Brain microvascular endothelial cell (primary cell): Measurements from ENCODE around the gene TEX47.

Experiments used
- DNase-seq: peaks from one replicate; pipeline ENCODE4 v3.0.0-alpha.2; 2020
- H3K27ac ChIP-seq: fragments of 250-450 bp; sonication (Bioruptor Pico); 2 replicates; pipeline ENCODE4 v1.5.1; 2020; ENCODE audit warnings: mild to moderate bottlenecking, moderate library complexity
- H3K27me3 ChIP-seq: fragments of 250-450 bp; sonication (Bioruptor Pico); replicated peaks from 2 replicates; pipeline ENCODE4 v1.5.1; 2020; ENCODE audit warnings: mild to moderate bottlenecking
- H3K36me3 ChIP-seq: fragments of 250-450 bp; sonication (Bioruptor Pico); replicated peaks from 2 replicates; pipeline ENCODE4 v1.5.1; 2020; ENCODE audit warnings: mild to moderate bottlenecking
- H3K4me3 ChIP-seq: 2 replicates; pipeline ENCODE4 v1.5.1; 2011; ENCODE audit warnings: low read depth, mild to moderate bottlenecking, control low read depth, low read length, moderate library complexity
- CTCF ChIP-seq: IDR thresholded peaks from 2 replicates; pipeline ENCODE4 v1.5.1; 2011; ENCODE audit warnings: low read depth, mild to moderate bottlenecking, moderate library complexity, low read length, control low read depth, inconsistent platforms; ENCODE audit errors: missing control alignments
- in situ Hi-C: cut with HindIII; loops from 2 replicates; pipeline ENCODE4 v1.10.0; 2017; ENCODE audit warnings: low sequenced_read_pairs, low pct_ligation_motif_present

Gene TEX47

GRCh38 chr7:88787777-88788176, 7.8 kb downstream of the TEX47 start:
- in situ Hi-C loops = no loop called here
- Histone ChIP-seq H3K27ac (no peak overlapping the region), H3K4me3 (no peak overlapping the region), H3K36me3 (no peaks in the 10 kb centered on the region), H3K27me3 (no peaks in the 10 kb centered on the region)
- DNase-seq = no peak
- no peak for TF ChIP-seq CTCF

GRCh38 chr7:88775838-88776237, 19.7 kb downstream of the TEX47 start:
- H3K27ac ChIP-seq = no peak overlapping the region
- no peaks in the 10 kb centered on the region for H3K27me3 ChIP-seq
- TF ChIP-seq CTCF = no peak
- no peak overlapping the region for H3K4me3 ChIP-seq
- DNase-seq = no peak
- no peaks in the 10 kb centered on the region for H3K36me3 ChIP-seq
- in situ Hi-C loops = no loop called here

DNA sequence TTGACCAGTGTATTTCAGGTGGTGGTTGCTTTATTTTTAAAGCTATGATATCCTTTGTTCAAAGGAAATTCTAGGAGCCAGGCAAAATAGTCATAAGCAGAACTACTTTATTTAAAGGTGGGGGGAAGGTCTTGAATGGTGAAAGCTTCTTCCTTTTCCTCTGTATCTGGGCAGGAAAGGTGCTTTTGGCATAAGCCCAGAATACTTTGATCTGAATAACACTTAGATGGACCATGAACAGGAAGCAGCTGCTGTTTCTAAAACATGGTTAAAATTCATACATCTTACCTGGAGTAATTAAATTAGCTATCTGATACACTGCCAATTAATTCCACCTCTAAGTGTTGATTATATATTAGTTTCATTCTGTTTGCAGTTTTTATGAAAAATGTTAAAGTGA, 22.8 kb downstream of the TEX47 start:
- TF ChIP-seq CTCF = no peak
- no peak for DNase-seq
- Histone ChIP-seq H3K36me3 (no peaks in the 10 kb centered on the region), H3K27ac (no peak overlapping the region), H3K27me3 (no peaks in the 10 kb centered on the region), H3K4me3 (no peak overlapping the region)
- in situ Hi-C loops = no loop called here

GRCh38 chr7:88771417-88771816, 24.1 kb downstream of the TEX47 start:
- in situ Hi-C loops = no loop called here
- TF ChIP-seq CTCF = no peak
- Histone ChIP-seq H3K27me3 (no peaks in the 10 kb centered on the region), H3K36me3 (no peaks in the 10 kb centered on the region), H3K4me3 (no peak overlapping the region), H3K27ac (no peak overlapping the region)
- no peak for DNase-seq

- Histone ChIP-seq H3K4me3 (no peak overlapping the region), H3K27me3 (peaks cover 12% of the 10 kb centered on the region), H3K27ac (no peak overlapping the region), H3K36me3 (no peaks in the 10 kb centered on the region)
- no peak for TF ChIP-seq CTCF
- DNase-seq = no peak
- in situ Hi-C loops = no loop called here
Measured at GRCh38 chr7:88761779-88762178, 33.8 kb downstream of the TEX47 start.

DNA sequence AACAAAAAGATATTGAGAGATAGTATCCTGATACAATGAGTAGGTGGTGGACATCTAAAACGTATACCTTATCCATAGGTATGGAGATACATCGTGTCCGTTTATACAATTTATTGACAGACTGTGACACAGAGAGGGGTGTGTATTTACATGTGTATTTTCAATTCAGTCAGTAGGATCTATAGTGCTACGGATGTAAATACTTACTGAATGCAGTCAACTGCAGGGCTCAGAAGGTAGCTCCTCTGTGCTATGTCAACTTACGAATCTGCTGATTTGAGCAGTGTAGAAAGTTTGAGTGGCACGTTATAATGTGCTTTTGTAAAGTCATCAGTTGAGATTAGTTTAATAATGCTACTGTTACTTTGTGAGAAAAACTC, 35.4 kb downstream of the TEX47 start:
- H3K27me3 ChIP-seq = peaks cover 12% of the 10 kb centered on the region
- TF ChIP-seq CTCF = no peak
- H3K27ac ChIP-seq = no peak overlapping the region
- H3K36me3 ChIP-seq = no peaks in the 10 kb centered on the region
- in situ Hi-C loops = no loop called here
- no peak overlapping the region for H3K4me3 ChIP-seq
- DNase-seq = no peak
